ENCODE measurements around the gene SIK1. TPM values are rescaled to one million over a fixed set of nuclear protein-coding genes. Genes with fewer than 3 reads are reported as not detected.
"Not testable (repeated sequence)": the region's sequence is repeated elsewhere in the genome, so short reads cannot be mapped to it uniquely, and the experiment has no call there.

SIK1 gene
- total RNA-seq, 1 experiment from 2014 or later: 5.7 TPM

DNA sequence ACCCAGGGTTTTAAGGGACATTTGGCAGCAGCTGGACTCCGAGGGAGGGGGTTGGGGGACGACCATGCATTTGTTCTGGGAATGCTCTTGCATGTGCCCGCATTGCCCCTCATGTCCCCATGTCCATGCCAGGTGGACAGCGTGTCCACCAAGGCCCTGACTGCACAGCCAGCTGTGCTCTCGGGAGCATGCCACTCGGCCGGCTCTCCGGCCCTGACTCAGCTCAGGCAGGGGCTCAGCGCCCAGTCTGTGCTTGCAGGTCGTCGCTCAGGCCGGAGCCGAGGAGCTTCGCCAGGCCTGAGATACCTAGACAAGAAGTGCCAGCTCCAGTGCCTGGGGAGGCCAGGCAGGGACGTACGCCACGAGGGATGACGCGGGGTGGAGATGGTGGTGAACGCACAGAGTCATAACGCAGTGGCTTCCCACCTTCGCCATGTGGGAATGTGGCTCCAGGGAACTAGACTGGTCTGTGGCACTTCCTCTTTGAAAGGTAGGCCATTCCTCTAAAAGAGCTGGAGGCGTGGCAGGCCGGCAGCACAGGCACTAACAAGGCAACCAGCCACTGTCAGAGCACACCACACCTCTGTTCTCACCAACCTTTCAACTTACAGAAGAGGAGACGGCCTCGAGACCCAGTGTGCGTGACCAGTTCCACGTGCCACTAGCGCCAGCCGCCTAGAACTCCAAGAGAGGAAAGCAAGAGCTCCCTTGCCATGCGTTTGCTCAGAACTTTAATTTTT is 43.0 kb upstream of the SIK1 start:
- H4K20me1 ChIP-seq (ENCODE audit: control insufficient read depth, insufficient read depth, insufficient read length); H2AFZ ChIP-seq (ENCODE audit: low read length); H2AK5ac ChIP-seq (ENCODE audit: insufficient read length, low read length); H3K4ac ChIP-seq (ENCODE audit: low read depth, low read length); H3T11ph ChIP-seq (ENCODE audit: low read length); DNase-seq; H3K27ac ChIP-seq (ENCODE audit: insufficient read length, low read depth, low read length); H3K4me1 ChIP-seq (ENCODE audit: insufficient read depth, low read length); H2BK5ac ChIP-seq (ENCODE audit: insufficient read length, low read length); H3K79me1 ChIP-seq (ENCODE audit: insufficient read depth, low read depth, low read length, poor library complexity, severe bottlenecking); H2BK15ac ChIP-seq (ENCODE audit: low read depth, low read length); H3K4me2 ChIP-seq (ENCODE audit: insufficient read depth, insufficient read length, low read length); H3K4me3 Mint-ChIP-seq; H3K9me3 Mint-ChIP-seq; H4K5ac ChIP-seq (ENCODE audit: insufficient read length, low read depth, low read length); H3K36me3 Mint-ChIP-seq (ENCODE audit: insufficient read depth in 1 of 3, low read depth in 3 of 3); H3K27me3 ChIP-seq (ENCODE audit: insufficient read depth, low read length); H3K18ac ChIP-seq (ENCODE audit: insufficient read length, low read depth, low read length); H2BK12ac ChIP-seq (ENCODE audit: insufficient read length, low read depth, low read length); H3K79me2 ChIP-seq (ENCODE audit: insufficient read depth, low read length); H3K4me1 Mint-ChIP-seq; H4K91ac ChIP-seq (ENCODE audit: insufficient read length, low read depth, low read length); H3K14ac ChIP-seq (ENCODE audit: insufficient read depth, low read length); H3K56ac ChIP-seq (ENCODE audit: insufficient read length, low read depth, low read length); H2BK120ac ChIP-seq (ENCODE audit: low read depth, low read length, poor library complexity, severe bottlenecking); H3K23ac ChIP-seq (ENCODE audit: insufficient read length, low read depth, low read length); H2BK20ac ChIP-seq (ENCODE audit: low read depth, low read length, poor library complexity, severe bottlenecking); H4K8ac ChIP-seq (replicated peaks; ENCODE audit: insufficient read length, low read depth, low read length); H3K23me2 ChIP-seq (ENCODE audit: insufficient read length, low read depth, low read length, poor library complexity, severe bottlenecking); H3K9me3 ChIP-seq (ENCODE audit: control insufficient read depth, low read depth, low read length); H3K27me3 Mint-ChIP-seq (ENCODE audit: low read depth); H3K9ac ChIP-seq (ENCODE audit: extremely low read depth, insufficient read length, low read length); H3K27ac Mint-ChIP-seq: not testable (repeated sequence)
- WGBS (ENCODE audit: extremely low coverage, insufficient read length, low lambda C conversion rate): no CpG with 5 or more reads among the region's 31 CpGs

Data from H9 (cell line).